Mesenchymal stem cell (in vitro differentiated cells and primary cell): Measurements from ENCODE around the gene AREL1.
A peak's percentile ranks its signal among the peaks of the same experiment; 100 is the strongest.

ENCODE experiments used
- DNase-seq: peaks from one replicate; pipeline ENCODE4 v3.0.0-alpha.2; 2013
- H2AFZ ChIP-seq: one replicate; pipeline ENCODE4 v1.6.1; 2013; ENCODE audit warnings: low read depth, mild to moderate bottlenecking, control low read depth, inconsistent platforms, low read length, moderate library complexity
- H2AK5ac ChIP-seq: 2 replicates; pipeline ENCODE4 v1.6.1; 2013; ENCODE audit warnings: low read length, moderate library complexity, mild to moderate bottlenecking, inconsistent platforms; ENCODE audit not compliant: severe bottlenecking
- H2BK120ac ChIP-seq: one replicate; pipeline ENCODE4 v1.6.1; 2013; ENCODE audit warnings: low read depth, mild to moderate bottlenecking, inconsistent platforms, low read length, moderate library complexity
- H2BK12ac ChIP-seq, 2 experiments: one replicate each; pipeline ENCODE4 v1.6.1; 2013; ENCODE audit warnings: inconsistent platforms in 2 of 2, low read length in 2 of 2, mild to moderate bottlenecking in 2 of 2, moderate library complexity in 2 of 2, control low read depth in 1 of 2
- H2BK15ac ChIP-seq: one replicate; pipeline ENCODE4 v1.6.1; 2013; ENCODE audit warnings: mild to moderate bottlenecking, low read depth, inconsistent platforms; ENCODE audit not compliant: poor library complexity, severe bottlenecking
- H2BK5ac ChIP-seq: 2 replicates; pipeline ENCODE4 v1.6.1; 2013; ENCODE audit warnings: low read depth, mild to moderate bottlenecking, low read length, control low read depth, inconsistent platforms; ENCODE audit not compliant: poor library complexity, severe bottlenecking
- H3K14ac ChIP-seq, 2 experiments: one replicate each; pipeline ENCODE4 v1.6.1; 2013; ENCODE audit warnings: inconsistent platforms in 2 of 2, low read length in 2 of 2, control low read depth in 1 of 2, mild to moderate bottlenecking in 1 of 2, moderate library complexity in 1 of 2
- H3K18ac ChIP-seq, 2 experiments: one replicate each; pipeline ENCODE4 v1.6.1; 2013; ENCODE audit warnings: inconsistent platforms in 2 of 2, low read length in 2 of 2, control low read depth in 1 of 2, low read depth in 1 of 2, mild to moderate bottlenecking in 1 of 2
- H3K23ac ChIP-seq, 2 experiments: one replicate each; pipeline ENCODE4 v1.6.1; 2013; ENCODE audit warnings: inconsistent platforms in 2 of 2, low read length in 2 of 2, mild to moderate bottlenecking in 2 of 2, moderate library complexity in 2 of 2, control low read depth in 1 of 2
- H3K27ac ChIP-seq: 2 replicates; pipeline ENCODE4 v1.5.1; 2013; ENCODE audit warnings: mild to moderate bottlenecking, moderate library complexity, low read length, control low read depth, inconsistent platforms; ENCODE audit not compliant: poor library complexity, severe bottlenecking
- H3K27me3 ChIP-seq, 2 experiments: 2 replicates each; pipeline versions ENCODE4 v1.6.1 to v1.7.0; 2013; ENCODE audit warnings: low read length in 2 of 2, mild to moderate bottlenecking in 2 of 2, moderate library complexity in 2 of 2, control low read depth in 1 of 2, inconsistent platforms in 1 of 2; ENCODE audit not compliant: control insufficient read depth in 1 of 2, insufficient read depth in 1 of 2
- H3K36me3 ChIP-seq, 2 experiments: 2 replicates each; pipeline versions ENCODE4 v1.6.1 to v1.7.0; 2013; ENCODE audit warnings: low read length in 2 of 2, control low read depth in 1 of 2, inconsistent platforms in 1 of 2, low read depth in 1 of 2, mild to moderate bottlenecking in 1 of 2; ENCODE audit not compliant: insufficient read depth in 2 of 2, control insufficient read depth in 1 of 2
- H3K4ac ChIP-seq, 2 experiments: one replicate each; pipeline ENCODE4 v1.6.1; 2013; ENCODE audit warnings: inconsistent platforms in 2 of 2, low read length in 2 of 2, mild to moderate bottlenecking in 2 of 2, moderate library complexity in 2 of 2, control low read depth in 1 of 2, low read depth in 1 of 2
- H3K4me1 ChIP-seq: 2 replicates; pipeline ENCODE4 v1.6.1; 2013; ENCODE audit warnings: low read depth, low read length, control low read depth; ENCODE audit not compliant: control insufficient read depth, insufficient read depth
- H3K4me2 ChIP-seq: 2 replicates; pipeline ENCODE4 v1.6.1; 2013; ENCODE audit warnings: low read length, mild to moderate bottlenecking, inconsistent platforms; ENCODE audit not compliant: poor library complexity, severe bottlenecking
- H3K4me3 ChIP-seq, 2 experiments: 2 replicates each; pipeline versions ENCODE4 v1.5.1 to v1.7.0; 2013; ENCODE audit warnings: low read length in 2 of 2, mild to moderate bottlenecking in 2 of 2, control low read depth in 1 of 2, low read depth in 1 of 2; ENCODE audit not compliant: insufficient read depth in 1 of 2
- H3K79me1 ChIP-seq: replicated peaks from 2 replicates; pipeline ENCODE4 v1.6.1; 2013; ENCODE audit warnings: mild to moderate bottlenecking, control low read depth, low read length, inconsistent platforms; ENCODE audit not compliant: poor library complexity, severe bottlenecking
- H3K9ac ChIP-seq: 2 replicates; pipeline ENCODE4 v1.7.0; 2013; ENCODE audit warnings: mild to moderate bottlenecking, low read length, moderate library complexity
- H3K9me3 ChIP-seq: 2 replicates; pipeline ENCODE4 v1.7.0; 2013; ENCODE audit warnings: mild to moderate bottlenecking, low read length; ENCODE audit not compliant: control insufficient read depth
- H4K8ac ChIP-seq: one replicate; pipeline ENCODE4 v1.6.1; 2013; ENCODE audit warnings: inconsistent platforms, mild to moderate bottlenecking, low read length, moderate library complexity
- H4K91ac ChIP-seq: one replicate; pipeline ENCODE4 v1.6.1; 2013; ENCODE audit warnings: mild to moderate bottlenecking, low read length, inconsistent platforms
- WGBS: methylation state at CpG from one replicate; pipeline ENCODE4 v1.1.7; 2013; ENCODE audit warnings: mixed read lengths; 5-methylcytosine and 5-hydroxymethylcytosine counted together

AREL1 gene

DNA sequence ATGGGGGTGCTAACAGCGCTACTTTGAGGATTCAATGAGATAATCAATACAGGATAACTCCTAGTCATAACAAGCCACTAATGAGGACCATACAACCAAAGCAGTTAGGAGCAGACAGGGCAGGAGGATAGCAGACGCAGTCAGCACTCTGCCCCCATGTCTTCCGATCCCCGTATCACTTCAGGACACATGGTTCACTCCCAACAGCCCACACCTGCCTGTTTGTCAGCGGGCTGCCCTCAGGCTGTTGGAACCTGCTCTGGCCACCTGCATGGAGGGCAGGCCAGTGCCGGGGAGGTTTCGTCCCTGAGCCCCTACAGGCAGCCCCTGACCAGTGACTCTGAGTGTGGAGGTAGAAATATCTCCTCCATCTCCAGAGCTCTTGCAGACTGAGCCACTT, 63.7 kb downstream of the AREL1 start:
- no peak overlapping the region for H4K8ac ChIP-seq
- H3K36me3 ChIP-seq: peaks cover 5 to 17% of the 10 kb centered on the region in 2 experiments
- no peak overlapping the region for H3K4me2 ChIP-seq
- H3K4ac ChIP-seq: no peak overlapping the region
- H3K9ac ChIP-seq: no peak overlapping the region
- H3K27me3 ChIP-seq: no peaks in the 10 kb centered on the region
- H4K91ac ChIP-seq: peak overlapping the region; percentile 40
- H3K79me1 ChIP-seq: no peaks in the 10 kb centered on the region
- no peak overlapping the region for H2AFZ ChIP-seq
- H3K4me3 ChIP-seq: no peak overlapping the region
- H2BK5ac ChIP-seq: no peak overlapping the region
- H3K14ac ChIP-seq: peak overlapping the region in 1 of 2 experiments; percentile 76
- 94% methylated on average over 6 of the region's 7 CpGs for WGBS
- peak overlapping the region in 1 of 2 experiments; percentile 6 for H3K23ac ChIP-seq
- peaks cover 37% of the 10 kb centered on the region for H3K4me1 ChIP-seq
- peak overlapping the region in 1 of 2 experiments; percentile 23 for H2BK12ac ChIP-seq
- no peak for DNase-seq
- peak overlapping the region; percentile 58 for H2AK5ac ChIP-seq
- H3K18ac ChIP-seq: peak overlapping the region; percentile 31 to 35
- H2BK120ac ChIP-seq: no peak overlapping the region
- no peak overlapping the region for H2BK15ac ChIP-seq
- no peak overlapping the region for H3K27ac ChIP-seq
- no peaks in the 10 kb centered on the region for H3K9me3 ChIP-seq

DNA sequence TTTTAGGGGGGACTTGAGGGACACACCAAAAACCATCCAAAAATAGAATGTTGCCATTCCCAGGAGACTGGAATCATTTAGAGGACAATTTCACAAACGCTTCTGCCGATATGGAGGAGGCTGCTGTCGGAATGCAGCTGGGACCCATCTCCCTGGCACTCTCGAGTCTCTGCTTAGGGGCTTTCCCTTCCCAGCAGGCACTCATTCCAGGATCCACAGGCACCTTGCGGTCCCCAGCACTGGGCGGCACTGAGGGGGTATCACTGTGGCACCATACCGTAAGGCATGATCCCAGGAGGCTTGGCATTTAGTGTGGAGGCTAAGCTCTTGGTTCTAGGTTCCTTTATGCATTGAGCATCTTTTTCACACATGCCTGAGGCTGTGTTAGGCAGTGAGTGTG, 64.3 kb downstream of the AREL1 start:
- Histone ChIP-seq H2AK5ac (peak overlapping the region; percentile 21), H3K14ac (no peak overlapping the region), H3K9me3 (no peaks in the 10 kb centered on the region), H2BK5ac (no peak overlapping the region), H3K4me3 (no peak overlapping the region), H3K36me3 (peaks cover 5 to 12% of the 10 kb centered on the region in 2 experiments), H3K79me1 (no peaks in the 10 kb centered on the region), H3K4ac (no peak overlapping the region), H2BK15ac (peak overlapping the region; percentile 71), H3K4me2 (no peak overlapping the region), H2BK120ac (no peak overlapping the region), H4K8ac (no peak overlapping the region), H2AFZ (no peak overlapping the region), H3K23ac (no peak overlapping the region), H3K18ac (peak overlapping the region in 1 of 2 experiments; percentile 1), H3K4me1 (peaks cover 37% of the 10 kb centered on the region), H3K9ac (no peak overlapping the region), H3K27me3 (no peaks in the 10 kb centered on the region), H4K91ac (no peak overlapping the region), H3K27ac (peak overlapping the region; percentile 82), H2BK12ac (no peak overlapping the region)
- WGBS: 91% methylated on average over 7 of the region's 7 CpGs
- DNase-seq: no peak

DNA sequence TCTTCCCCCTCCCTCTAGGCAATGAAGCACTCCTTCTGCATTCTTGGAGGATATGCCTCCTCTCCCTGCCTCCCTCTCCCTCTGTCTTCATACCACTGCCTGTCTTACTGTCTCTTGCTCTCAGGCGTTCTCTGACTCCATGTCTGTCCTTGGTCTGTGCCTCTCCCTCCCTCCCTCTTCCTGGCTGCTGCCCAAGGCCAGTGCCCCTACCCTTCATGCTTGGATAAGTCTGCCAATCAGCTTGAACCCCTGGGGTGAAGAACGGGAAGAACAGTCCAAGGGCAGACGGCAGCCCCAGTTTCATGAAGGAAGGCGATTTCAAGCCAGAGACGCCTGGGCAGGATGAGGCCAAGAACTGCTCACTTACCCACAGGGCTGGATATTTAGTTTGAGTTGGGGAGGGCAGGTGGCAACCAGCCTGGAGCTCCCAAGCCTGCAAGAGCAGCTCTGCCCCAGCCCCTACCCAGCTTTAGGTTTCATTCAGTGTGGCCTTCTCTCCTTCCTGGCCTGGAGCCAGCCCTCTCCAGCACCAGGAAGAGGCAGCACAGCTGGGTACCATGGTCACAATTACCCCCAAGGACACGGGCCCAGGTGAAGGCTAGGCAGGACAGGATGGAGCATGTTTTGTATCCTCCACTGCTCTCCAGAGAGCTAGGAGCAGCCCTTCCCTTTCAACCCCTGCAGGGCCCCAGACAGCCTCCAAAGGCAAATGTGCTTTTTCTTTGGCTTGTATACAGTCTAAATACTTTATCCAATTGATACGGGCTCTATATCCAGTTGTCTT, 65.0 kb downstream of the AREL1 start:
- Histone ChIP-seq H3K4me2 (peak overlapping the region; percentile 17), H2BK15ac (no peak overlapping the region), H2AFZ (no peak overlapping the region), H3K14ac (peak overlapping the region in 1 of 2 experiments; percentile 91), H4K8ac (no peak overlapping the region), H3K27me3 (no peaks in the 10 kb centered on the region), H3K27ac (peak overlapping the region; percentile 82), H3K4me1 (peaks cover 35% of the 10 kb centered on the region), H2BK120ac (no peak overlapping the region), H4K91ac (peak overlapping the region; percentile 53), H3K79me1 (no peaks in the 10 kb centered on the region), H3K36me3 (peaks cover 3 to 9% of the 10 kb centered on the region in 2 experiments), H2BK5ac (peak overlapping the region; percentile 8), H3K23ac (no peak overlapping the region), H3K4ac (peak overlapping the region in 1 of 2 experiments; percentile 67), H3K9me3 (no peaks in the 10 kb centered on the region), H3K18ac (peak overlapping the region; percentile 17 to 85), H2AK5ac (peak overlapping the region; percentile 31), H3K4me3 (no peak overlapping the region), H2BK12ac (peak overlapping the region; percentile 71 to 86), H3K9ac (no peak overlapping the region)
- 80% methylated on average over 7 of the region's 7 CpGs for WGBS
- DNase-seq: no peak

DNA sequence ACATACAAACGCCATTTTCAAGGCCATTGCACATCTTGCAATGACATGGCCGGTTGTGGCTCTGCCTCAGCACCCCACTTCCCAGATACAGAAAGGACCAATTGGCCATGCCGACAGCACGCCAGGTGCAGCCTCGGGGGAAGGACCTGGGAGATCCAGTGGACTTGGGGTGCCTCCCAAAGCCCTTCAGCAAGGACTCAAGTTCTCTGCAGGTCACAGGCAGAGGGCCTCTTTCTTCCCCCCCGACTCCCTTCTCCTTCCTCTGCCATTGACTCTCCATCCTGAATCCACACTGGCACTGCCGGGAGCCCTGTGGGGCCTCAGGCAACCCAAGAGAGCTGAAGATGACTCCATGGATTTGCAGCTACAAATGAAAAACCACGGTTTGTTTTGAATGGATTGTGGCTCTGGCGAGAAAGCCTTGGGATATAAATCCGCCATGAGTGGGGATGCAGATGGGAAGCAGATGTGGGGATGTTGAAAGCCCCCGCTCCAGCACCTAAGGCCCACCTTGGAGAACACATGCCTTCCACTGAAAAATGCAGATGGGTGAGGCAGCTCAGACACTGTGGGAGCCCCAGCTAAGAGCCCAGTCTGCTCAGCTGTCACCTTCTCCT, 65.7 kb downstream of the AREL1 start:
- H3K4ac ChIP-seq: no peak overlapping the region
- peak overlapping the region; percentile 71 to 86 for H2BK12ac ChIP-seq
- WGBS: 88% methylated on average over 11 of the region's 11 CpGs
- H2BK15ac ChIP-seq: no peak overlapping the region
- H4K91ac ChIP-seq: no peak overlapping the region
- no peak overlapping the region for H2AFZ ChIP-seq
- H4K8ac ChIP-seq: peak overlapping the region; percentile 39
- H3K36me3 ChIP-seq: peaks cover 0 to 3% of the 10 kb centered on the region in 2 experiments
- no peak overlapping the region for H3K23ac ChIP-seq
- no peaks in the 10 kb centered on the region for H3K79me1 ChIP-seq
- H3K4me1 ChIP-seq: peaks cover 32% of the 10 kb centered on the region
- no peak for DNase-seq
- H2AK5ac ChIP-seq: peak overlapping the region; percentile 26
- no peaks in the 10 kb centered on the region for H3K9me3 ChIP-seq
- H3K4me3 ChIP-seq: no peak overlapping the region
- no peak overlapping the region for H3K14ac ChIP-seq
- H2BK5ac ChIP-seq: no peak overlapping the region
- peak overlapping the region in 1 of 2 experiments; percentile 85 for H3K18ac ChIP-seq
- H2BK120ac ChIP-seq: no peak overlapping the region
- peak overlapping the region; percentile 82 for H3K27ac ChIP-seq
- no peak overlapping the region for H3K9ac ChIP-seq
- no peaks in the 10 kb centered on the region for H3K27me3 ChIP-seq
- H3K4me2 ChIP-seq: no peak overlapping the region
